H1 (cell line): ENCODE measurements around the gene CDH1. TPM values are rescaled to one million over a fixed set of nuclear protein-coding genes. Genes with fewer than 3 reads are reported as not detected.

Source experiments
- CTCF ChIA-PET: fragments of 300-600 bp; sonication (Branson Sonifier 250); formaldehyde crosslinking; loops from one replicate; lab custom pipeline; 2021; ENCODE audit not compliant: partially characterized antibody; lab: Charles Lee
- POLR2A ChIA-PET: fragments of 300-600 bp; sonication (Branson Sonifier 250); formaldehyde crosslinking; loops from one replicate; lab custom pipeline; 2021; ENCODE audit warnings: inconsistent platforms; ENCODE audit not compliant: partially characterized antibody; lab: Charles Lee
- DNase-seq, 2 experiments: peaks; one replicate each; pipeline versions ENCODE4 v3.0.0 to v3.0.0-alpha.2; 2010 to 2022; ENCODE audit warnings: low spot score in 2 of 2, low read depth in 1 of 2, mixed read lengths in 1 of 2
- FAIRE-seq: peaks from 2 replicates; lab custom pipeline; 2011; peaks lifted over from hg19 to GRCh38; lab: Jason Lieb, UNC
- H2AFZ ChIP-seq: 2 replicates; pipeline ENCODE4 v1.8.1; 2012; ENCODE audit warnings: low read length, inconsistent platforms
- H2AK5ac ChIP-seq: 2 replicates; pipeline ENCODE4 v1.6.1; 2013; ENCODE audit warnings: low read depth, low read length
- H2BK120ac ChIP-seq: replicated peaks from 2 replicates; pipeline ENCODE3; 2013; ENCODE audit warnings: low read depth, low read length, inconsistent platforms
- H2BK12ac ChIP-seq: 2 replicates; pipeline ENCODE4 v1.6.1; 2013; ENCODE audit warnings: low read depth, low read length
- H2BK15ac ChIP-seq: 2 replicates; pipeline ENCODE4 v1.6.1; 2013; ENCODE audit warnings: low read length
- H2BK20ac ChIP-seq: 2 replicates; pipeline ENCODE4 v1.6.1; 2013; ENCODE audit warnings: low read length
- H2BK5ac ChIP-seq: 2 replicates; pipeline ENCODE4 v1.6.1; 2013; ENCODE audit warnings: low read depth, low read length
- H3K14ac ChIP-seq: 2 replicates; pipeline ENCODE4 v1.6.1; 2013; ENCODE audit warnings: inconsistent platforms; ENCODE audit not compliant: insufficient read length
- H3K18ac ChIP-seq: 2 replicates; pipeline ENCODE4 v1.6.1; 2013; ENCODE audit warnings: low read length; ENCODE audit errors: extremely low read depth
- H3K23ac ChIP-seq: 2 replicates; pipeline ENCODE4 v1.6.1; 2013; ENCODE audit warnings: inconsistent platforms; ENCODE audit not compliant: insufficient read length
- H3K23me2 ChIP-seq: 2 replicates; pipeline ENCODE4 v1.6.1; 2013; ENCODE audit warnings: low read depth, low read length
- H3K27ac ChIP-seq: 2 replicates; pipeline ENCODE4 v1.6.1; 2011; ENCODE audit warnings: low read depth, low read length, inconsistent platforms
- H3K27me3 ChIP-seq, 4 experiments: replicated peaks in 1 of 4; 1 replicate in 1 of 4; 2 replicates in 3 of 4; pipeline versions ENCODE4 v1.6.1 to v1.8.1; 2011 to 2013; ENCODE audit warnings: low read length in 3 of 4, mild to moderate bottlenecking in 3 of 4, inconsistent platforms in 2 of 4, mixed read lengths in 2 of 4, moderate library complexity in 1 of 4; ENCODE audit not compliant: control insufficient read depth in 3 of 4, insufficient read depth in 3 of 4; ENCODE audit errors: extremely low read depth in 1 of 4
- H3K36me3 ChIP-seq, 4 experiments: 2 replicates each; pipeline versions ENCODE4 v1.6.1 to v1.8.1; 2011 to 2013; ENCODE audit warnings: mild to moderate bottlenecking in 4 of 4, low read length in 3 of 4, moderate library complexity in 2 of 4, control low read depth in 1 of 4, inconsistent platforms in 1 of 4; ENCODE audit not compliant: insufficient read depth in 4 of 4, control insufficient read depth in 2 of 4
- H3K4ac ChIP-seq: replicated peaks from 2 replicates; pipeline ENCODE3; 2013; ENCODE audit warnings: low read length, low read depth, mixed read lengths, inconsistent platforms; ENCODE audit not compliant: insufficient read length
- H3K4me1 ChIP-seq, 4 experiments: replicated peaks in 1 of 4; 1 replicate in 1 of 4; 2 replicates in 3 of 4; pipeline versions ENCODE4 v1.6.1 to v1.8.1; 2011 to 2013; ENCODE audit warnings: low read length in 3 of 4, inconsistent platforms in 2 of 4, mixed read lengths in 1 of 4; ENCODE audit not compliant: insufficient read depth in 4 of 4, control insufficient read depth in 3 of 4
- H3K4me2 ChIP-seq, 2 experiments: 2 replicates each; pipeline versions ENCODE4 v1.6.1 to v1.8.1; 2011 to 2013; ENCODE audit warnings: low read depth in 2 of 2, low read length in 2 of 2, control low read depth in 1 of 2, inconsistent platforms in 1 of 2, mild to moderate bottlenecking in 1 of 2; ENCODE audit not compliant: insufficient read depth in 1 of 2
- H3K4me3 ChIP-seq, 4 experiments: fragments of 200-600, 300-600 bp in 1 of 4; sonication (generic), shearing (Covaris generic), sonication (Bioruptor Twin) in 1 of 4; 2 replicates each; pipeline versions ENCODE4 v1.5.1 to v1.8.1; 2011 to 2016; ENCODE audit warnings: low read length in 4 of 4, low read depth in 3 of 4, control low read depth in 2 of 4, inconsistent platforms in 2 of 4, mild to moderate bottlenecking in 2 of 4, mixed read lengths in 1 of 4, moderate library complexity in 1 of 4; ENCODE audit not compliant: insufficient read depth in 2 of 4; ENCODE audit errors: extremely low read depth in 1 of 4
- H3K56ac ChIP-seq: replicated peaks from 2 replicates; pipeline ENCODE3; 2013; ENCODE audit warnings: low read depth, mild to moderate bottlenecking, mixed read lengths, low read length, inconsistent platforms; ENCODE audit not compliant: insufficient read length
- H3K79me1 ChIP-seq: 2 replicates; pipeline ENCODE4 v1.6.1; 2013; ENCODE audit warnings: low read depth, low read length, control low read depth
- H3K79me2 ChIP-seq, 2 experiments: 2 replicates each; pipeline versions ENCODE4 v1.6.1 to v1.8.1; 2012 to 2013; ENCODE audit warnings: low read length in 2 of 2, mild to moderate bottlenecking in 2 of 2, inconsistent platforms in 1 of 2; ENCODE audit not compliant: insufficient read depth in 2 of 2, control insufficient read depth in 1 of 2
- H3K9ac ChIP-seq, 4 experiments: replicated peaks in 1 of 4; 1 replicate in 1 of 4; 2 replicates in 3 of 4; pipeline versions ENCODE4 v1.6.1 to v1.8.1; 2011 to 2013; ENCODE audit warnings: low read depth in 3 of 4, low read length in 3 of 4, control low read depth in 2 of 4, mild to moderate bottlenecking in 2 of 4, moderate library complexity in 2 of 4, inconsistent platforms in 1 of 4; ENCODE audit errors: extremely low read depth in 1 of 4
- H3K9me3 ChIP-seq, 2 experiments: 2 replicates each; pipeline versions ENCODE4 v1.6.1 to v1.8.1; 2012 to 2013; ENCODE audit warnings: mild to moderate bottlenecking in 2 of 2, moderate library complexity in 2 of 2, control low read depth in 1 of 2, inconsistent platforms in 1 of 2, low read depth in 1 of 2, low read length in 1 of 2, mixed read lengths in 1 of 2; ENCODE audit not compliant: insufficient read depth in 2 of 2
- H4K20me1 ChIP-seq, 2 experiments: replicated peaks in 1 of 2; 2 replicates each; pipeline versions ENCODE3 to v1.8.1; 2011 to 2013; ENCODE audit warnings: inconsistent platforms in 2 of 2, low read length in 2 of 2, mild to moderate bottlenecking in 1 of 2; ENCODE audit not compliant: insufficient read depth in 2 of 2, control insufficient read depth in 1 of 2
- H4K5ac ChIP-seq: 2 replicates; pipeline ENCODE4 v1.6.1; 2013; ENCODE audit warnings: low read length, low read depth, mixed read lengths, inconsistent platforms; ENCODE audit not compliant: insufficient read length
- H4K8ac ChIP-seq: 2 replicates; pipeline ENCODE4 v1.8.0; 2013; ENCODE audit warnings: mild to moderate bottlenecking, moderate library complexity, low read length, inconsistent platforms; ENCODE audit not compliant: insufficient read depth; ENCODE audit errors: extremely low read depth
- H4K91ac ChIP-seq: replicated peaks from 2 replicates; pipeline ENCODE3; 2013; ENCODE audit warnings: low read length, mixed read lengths, inconsistent platforms; ENCODE audit not compliant: insufficient read length
- BACH1 ChIP-seq: IDR thresholded peaks from 2 replicates; pipeline ENCODE4 v1.6.1; 2012; ENCODE audit warnings: low read length, improper control_type of control experiment
- CBX5 ChIP-seq: fragments of 300-800, 300-1000 bp; sonication (generic); IDR thresholded peaks from 2 replicates; pipeline ENCODE4 v1.7.1; 2016; ENCODE audit warnings: antibody characterized with exemption, low read length, low read depth
- CEBPB ChIP-seq: IDR thresholded peaks from 2 replicates; pipeline ENCODE4 v1.6.1; 2012; ENCODE audit warnings: low read depth, low read length
- FOSL1 ChIP-seq: IDR thresholded peaks from 2 replicates; pipeline ENCODE4 v1.6.1; 2011; ENCODE audit warnings: mild to moderate bottlenecking, low read depth, low read length, moderate library complexity; ENCODE audit not compliant: insufficient read depth
- GABPA ChIP-seq: IDR thresholded peaks from 2 replicates; pipeline ENCODE4 v1.6.1; 2011; ENCODE audit warnings: mild to moderate bottlenecking, low read length, moderate library complexity, borderline replicate concordance; ENCODE audit not compliant: insufficient read depth
- JUN ChIP-seq: IDR thresholded peaks from 2 replicates; pipeline ENCODE4 v1.6.1; 2011; ENCODE audit warnings: low read depth, mild to moderate bottlenecking, improper control_type of control experiment, low read length
- KDM5A ChIP-seq: fragments of 200-600 bp; IDR thresholded peaks from 2 replicates; pipeline ENCODE4 v1.7.1; 2012; ENCODE audit warnings: mild to moderate bottlenecking, low read length, inconsistent platforms, mixed read lengths
- MAFK ChIP-seq: IDR thresholded peaks from 2 replicates; pipeline ENCODE4 v1.6.1; 2012; ENCODE audit warnings: low read depth, mild to moderate bottlenecking, improper control_type of control experiment, low read length
- NRF1 ChIP-seq: IDR thresholded peaks from 2 replicates; pipeline ENCODE4 v1.6.1; 2011; ENCODE audit warnings: mild to moderate bottlenecking, low read depth, low read length, improper control_type of control experiment
- POU5F1 ChIP-seq: IDR thresholded peaks from 2 replicates; pipeline ENCODE4 v1.6.1; 2011; ENCODE audit warnings: low read depth, mild to moderate bottlenecking, low read length, moderate library complexity
- RBBP5 ChIP-seq: IDR thresholded peaks from 2 replicates; pipeline ENCODE4 v1.7.1; 2012; ENCODE audit warnings: low read depth, mild to moderate bottlenecking, inconsistent platforms, low read length, moderate library complexity, borderline replicate concordance
- RFX5 ChIP-seq: IDR thresholded peaks from 2 replicates; pipeline ENCODE4 v1.6.1; 2011; ENCODE audit warnings: low read depth, low read length, improper control_type of control experiment, borderline replicate concordance
- SIX5 ChIP-seq: IDR thresholded peaks from 2 replicates; pipeline ENCODE4 v1.6.1; 2011; ENCODE audit warnings: mild to moderate bottlenecking, low read depth, low read length
- WGBS, 2 experiments: shearing (Covaris generic) in 1 of 2; methylation state at CpG; one replicate each; pipeline versions ENCODE4 v1.1.6 to v1.1.7; 2013 to 2015; ENCODE audit warnings: low lambda C conversion rate in 2 of 2, mixed read lengths in 2 of 2, inconsistent platforms in 1 of 2, low coverage in 1 of 2, missing lambda C conversion rate in 1 of 2; ENCODE audit not compliant: insufficient replicate concordance in 2 of 2, insufficient coverage in 1 of 2, insufficient read length in 1 of 2; ENCODE audit errors: extremely low coverage in 1 of 2, missing lambda C conversion rate in 1 of 2; 5-methylcytosine and 5-hydroxymethylcytosine counted together
- polyA plus RNA-seq, 7 experiments: library from polyadenylated mRNA; depleted of rRNA in 3 of 7; stranded (reverse) in 5 of 7; unstranded in 2 of 7; fragments of >200 nt in 5 of 7; fragments of 200-250 nt in 2 of 7; gene quantifications; 1 replicate in 5 of 7; 2 replicates in 1 of 7; 4 replicates in 1 of 7; pipeline versions ENCODE4 v1.2.1 to v1.2.3, GENCODE V29; 2011 to 2013; ENCODE audit warnings: missing spikeins in 2 of 7, mixed read lengths in 2 of 7
- total RNA-seq: library from RNA; stranded (reverse); fragmentation: NEBNext Ultra II Directional; extraction: Animal tissue kit (Norgen Biotek cat#: 25700); gene quantifications from 2 replicates; pipeline ENCODE4 v1.2.1, GENCODE V29; 2021
- TF ChIP-seq, protein P1 (sequence below): IDR thresholded peaks from 2 replicates; pipeline ENCODE4 v1.6.1; 2011; ENCODE audit warnings: low read depth, mild to moderate bottlenecking, low read length; ENCODE audit not compliant: insufficient read depth

Gene CDH1
- total and polyA plus RNA-seq, 2 of the 8 experiments (the other 6 are each of a cell fraction or from before 2014, with no cell fraction given) = 133 to 265 TPM

GRCh38 chr16:68715471-68715870 is 21.6 kb upstream of the CDH1 start:
- H3K23me2 ChIP-seq = no peaks in the 10 kb centered on the region
- H3K9ac ChIP-seq = no peak overlapping the region
- H3K56ac ChIP-seq = no peak overlapping the region
- H3K23ac ChIP-seq = no peak overlapping the region
- H3K27ac ChIP-seq = no peak overlapping the region
- H2BK12ac ChIP-seq = no peak overlapping the region
- H3K79me1 ChIP-seq = no peaks in the 10 kb centered on the region
- H3K4me1 ChIP-seq = peaks cover 0 to 9% (median 4%) of the 10 kb centered on the region in 4 experiments; a peak in 3 of 7 replicates
- H2BK5ac ChIP-seq = 0 out of 2 replicates have a peak overlapping the region, but pooled peaks have one; percentile 12
- no peaks in the 10 kb centered on the region for H3K36me3 ChIP-seq
- 78% methylated on average over 5 of the region's 5 CpGs; no CpG with 5 or more reads in 1 of the 2 experiments for whole genome bisulfite sequencing, 2 experiments
- ChIA-PET CTCF (interaction anchor here (10.1 kb wide), 1 partner anchor 83 kb away, joined by 71 read pairs; no protein-coding TSS in a partner anchor), POLR2A (interaction anchor here (0.5 to 9.9 kb wide), 2 partner anchors 14 to 23 kb away, joined by 3 to 65 read pairs; partner anchors contain the start of gene CDH1)
- no peak overlapping the region for H2AFZ ChIP-seq
- H4K20me1 ChIP-seq = no peaks in the 10 kb centered on the region
- no peak overlapping the region for H3K4me2 ChIP-seq
- H2AK5ac ChIP-seq = no peak overlapping the region
- no peaks in the 10 kb centered on the region for H3K79me2 ChIP-seq
- no peak overlapping the region for H2BK120ac ChIP-seq
- no peak overlapping the region for H3K4ac ChIP-seq
- DNase-seq = no peak
- H3K14ac ChIP-seq = no peak overlapping the region
- H3K18ac ChIP-seq = no peak overlapping the region
- H4K91ac ChIP-seq = no peak overlapping the region
- no peak for FAIRE-seq
- H2BK20ac ChIP-seq = no peak overlapping the region
- no peak overlapping the region for H2BK15ac ChIP-seq
- no peak overlapping the region for H4K8ac ChIP-seq
- H3K27me3 ChIP-seq = no peaks in the 10 kb centered on the region
- no peak overlapping the region for H4K5ac ChIP-seq
- no peak overlapping the region for H3K4me3 ChIP-seq
- no peaks in the 10 kb centered on the region for H3K9me3 ChIP-seq
- TF ChIP-seq BACH1 (no peak), CEBPB (no peak), CBX5 (no peak), NRF1 (no peak), MAFK (no peak), RBBP5 (no peak), GABPA (no peak), JUN (no peak), RFX5 (no peak), FOSL1 (no peak), SIX5 (no peak), KDM5A (no peak), POU5F1 (no peak)
- TF ChIP-seq, protein P1, sequence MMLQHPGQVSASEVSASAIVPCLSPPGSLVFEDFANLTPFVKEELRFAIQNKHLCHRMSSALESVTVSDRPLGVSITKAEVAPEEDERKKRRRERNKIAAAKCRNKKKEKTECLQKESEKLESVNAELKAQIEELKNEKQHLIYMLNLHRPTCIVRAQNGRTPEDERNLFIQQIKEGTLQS = no peak
